ENCODE data around the gene VPS26C.
A peak's percentile ranks its signal among the peaks of the same experiment; 100 is the strongest.

The VPS26C gene

DNA sequence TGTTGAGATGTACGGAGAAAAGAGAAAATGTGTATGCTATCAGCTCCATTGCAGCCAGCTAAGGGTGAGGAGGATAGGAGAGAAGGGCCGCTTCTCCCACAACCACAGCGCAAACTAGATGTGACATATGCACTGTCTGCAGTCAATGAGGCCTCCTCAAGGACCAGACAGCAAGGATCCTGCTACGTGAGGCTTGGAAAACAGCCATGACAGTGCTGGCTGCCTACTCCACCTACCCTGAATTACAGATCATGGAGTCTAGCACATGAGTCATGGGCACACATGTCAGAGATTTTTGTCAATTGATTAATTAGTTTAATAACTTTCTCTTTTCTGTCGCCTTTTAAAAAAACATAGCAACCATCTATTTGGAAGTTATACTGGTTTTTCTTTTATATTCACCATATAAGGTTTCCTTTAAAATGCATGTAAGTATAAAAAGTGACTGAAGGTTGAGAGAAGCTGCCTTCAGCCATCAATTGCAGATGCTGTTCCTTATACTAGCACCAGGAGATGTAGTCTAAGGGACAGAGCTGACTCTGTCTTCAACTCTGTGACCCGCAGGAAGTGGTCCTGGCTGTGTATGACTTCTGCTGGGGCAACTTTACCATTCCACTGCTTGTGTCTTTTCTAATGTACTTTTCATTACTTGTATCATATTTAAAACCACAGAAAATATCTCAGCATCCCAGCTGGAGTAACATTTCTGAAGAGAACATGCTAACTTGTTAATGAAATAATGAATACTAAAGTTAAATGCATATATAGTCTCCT, 3.1 kb downstream of the VPS26C start:
- TF ChIP-seq, protein P1, sequence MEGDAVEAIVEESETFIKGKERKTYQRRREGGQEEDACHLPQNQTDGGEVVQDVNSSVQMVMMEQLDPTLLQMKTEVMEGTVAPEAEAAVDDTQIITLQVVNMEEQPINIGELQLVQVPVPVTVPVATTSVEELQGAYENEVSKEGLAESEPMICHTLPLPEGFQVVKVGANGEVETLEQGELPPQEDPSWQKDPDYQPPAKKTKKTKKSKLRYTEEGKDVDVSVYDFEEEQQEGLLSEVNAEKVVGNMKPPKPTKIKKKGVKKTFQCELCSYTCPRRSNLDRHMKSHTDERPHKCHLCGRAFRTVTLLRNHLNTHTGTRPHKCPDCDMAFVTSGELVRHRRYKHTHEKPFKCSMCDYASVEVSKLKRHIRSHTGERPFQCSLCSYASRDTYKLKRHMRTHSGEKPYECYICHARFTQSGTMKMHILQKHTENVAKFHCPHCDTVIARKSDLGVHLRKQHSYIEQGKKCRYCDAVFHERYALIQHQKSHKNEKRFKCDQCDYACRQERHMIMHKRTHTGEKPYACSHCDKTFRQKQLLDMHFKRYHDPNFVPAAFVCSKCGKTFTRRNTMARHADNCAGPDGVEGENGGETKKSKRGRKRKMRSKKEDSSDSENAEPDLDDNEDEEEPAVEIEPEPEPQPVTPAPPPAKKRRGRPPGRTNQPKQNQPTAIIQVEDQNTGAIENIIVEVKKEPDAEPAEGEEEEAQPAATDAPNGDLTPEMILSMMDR (IDR thresholded peaks at IDR 0.05; ENCODE audit: borderline replicate concordance, insufficient read depth, low read depth, low read length): no peak

DNA sequence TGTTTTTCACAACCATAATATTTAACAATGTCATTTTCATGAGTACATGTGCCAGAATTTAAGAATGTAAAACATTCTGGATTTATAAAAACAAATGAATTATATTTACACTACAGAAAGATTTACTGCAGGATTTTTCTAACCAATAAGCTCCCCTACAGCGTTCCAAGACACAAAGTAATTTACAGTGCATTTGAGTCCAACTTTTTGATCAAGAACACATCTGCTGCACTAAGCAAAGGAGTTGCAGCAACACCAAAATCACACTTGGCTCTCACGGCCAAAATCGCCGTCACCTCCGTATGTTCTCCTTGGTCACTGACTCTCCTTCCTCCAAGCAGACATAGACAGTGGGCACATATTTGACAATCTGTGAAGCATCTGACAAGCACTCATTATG, 7.7 kb downstream of the VPS26C start:
- no peak overlapping the region for H3K4me3 ChIP-seq (ENCODE audit: low read depth, low read length)
- TF ChIP-seq, protein P1 (IDR thresholded peaks at IDR 0.05; ENCODE audit: borderline replicate concordance, insufficient read depth, low read depth, low read length): no peak

More for the DNA sequence above, 3.1 kb downstream of the VPS26C start:
- no peak overlapping the region for H3K4me3 ChIP-seq (ENCODE audit: low read depth, low read length)

DNA sequence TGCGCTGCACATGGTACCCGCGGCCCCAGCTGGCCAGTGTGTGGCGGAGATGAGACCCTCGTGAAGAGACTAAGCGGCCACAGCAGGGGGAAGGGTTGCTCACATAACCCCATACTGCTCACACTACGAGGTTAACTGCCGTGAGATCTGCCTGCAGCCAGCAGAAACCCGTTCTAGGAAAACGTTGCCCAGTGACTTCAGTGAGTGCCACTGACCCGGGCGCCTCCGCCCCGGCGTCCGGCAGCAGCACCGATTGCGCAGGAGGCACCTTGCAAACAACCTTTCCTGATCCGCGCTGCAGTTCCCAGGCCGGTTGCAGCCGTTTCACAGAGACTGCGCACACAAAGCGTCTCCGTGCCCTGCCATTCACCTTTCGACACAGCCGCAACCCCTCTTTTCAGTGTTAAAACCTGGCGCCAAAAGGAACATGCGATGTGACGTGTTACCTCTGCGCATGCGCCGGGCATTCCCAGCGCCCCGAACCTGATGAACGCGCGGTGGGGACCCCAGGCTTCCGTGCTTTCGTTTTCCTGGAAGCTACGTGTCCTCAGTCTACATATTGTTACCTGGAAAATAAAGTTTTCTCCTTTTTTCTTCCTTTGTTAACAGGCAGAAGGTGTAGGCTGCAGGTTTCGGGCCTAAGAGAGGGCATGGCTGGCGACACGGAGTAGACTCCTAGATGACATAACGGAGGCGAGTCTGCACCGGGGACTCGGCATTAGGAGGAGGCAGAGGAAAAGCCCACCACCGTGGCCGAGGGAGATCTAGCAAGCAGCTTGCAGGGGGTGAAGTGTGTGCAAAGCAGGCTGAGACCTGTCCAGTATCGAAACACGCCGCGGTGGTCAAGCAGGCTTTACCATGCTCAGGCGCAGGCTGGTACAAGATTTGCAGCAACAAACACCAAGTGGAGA, 8.9 kb downstream of the VPS26C start:
- TF ChIP-seq, protein P1 (IDR thresholded peaks at IDR 0.05; ENCODE audit: borderline replicate concordance, insufficient read depth, low read depth, low read length): no peak
- H3K4me3 ChIP-seq (ENCODE audit: low read depth, low read length): peak overlapping the region; percentile 59

DNA sequence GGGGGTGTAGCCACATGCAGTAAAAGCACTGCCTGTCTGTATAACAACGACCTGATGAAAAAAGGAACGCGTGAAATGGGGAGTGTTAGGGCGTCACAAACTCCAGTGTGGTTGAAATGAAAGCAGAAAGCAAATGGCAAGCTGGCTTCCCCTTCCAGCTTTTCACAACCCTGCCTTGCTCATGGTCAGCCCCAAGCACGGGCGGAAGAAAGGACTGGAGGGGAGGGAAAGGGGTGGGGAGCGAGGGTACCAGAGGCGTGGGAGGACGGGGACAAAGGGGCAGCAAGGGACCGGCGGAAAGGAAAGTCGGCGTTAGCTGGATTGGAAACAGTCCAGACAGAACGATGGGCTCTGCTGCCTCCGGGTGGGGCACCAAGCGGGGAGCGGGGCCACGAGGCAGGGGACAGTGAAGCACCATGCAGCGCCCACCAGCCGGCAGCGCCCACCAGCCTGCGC, 9.6 kb downstream of the VPS26C start:
- peak overlapping the region; percentile 59 for H3K4me3 ChIP-seq (ENCODE audit: low read depth, low read length)
- TF ChIP-seq, protein P1 (IDR thresholded peaks at IDR 0.05; ENCODE audit: borderline replicate concordance, insufficient read depth, low read depth, low read length): no peak

DNA sequence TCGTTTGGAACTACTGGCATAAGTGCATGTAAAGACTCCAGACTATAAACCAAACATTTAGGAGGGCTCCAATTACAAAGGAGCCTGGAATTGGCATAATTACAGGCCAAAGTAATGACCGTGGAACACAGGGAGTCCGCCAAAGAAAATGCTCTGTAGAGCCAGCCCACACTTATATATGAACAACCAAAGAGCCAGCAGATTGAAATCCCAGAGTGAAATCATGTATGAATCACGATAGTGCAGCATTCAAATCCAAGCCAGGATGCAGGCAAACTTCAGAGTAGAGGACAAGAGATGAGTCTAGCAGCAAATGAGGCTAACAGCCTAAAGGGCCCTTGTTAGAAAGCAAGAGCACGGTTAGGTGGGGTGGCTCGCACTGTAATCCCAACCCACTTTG, 13.1 kb downstream of the VPS26C start:
- no peak overlapping the region for H3K4me3 ChIP-seq (ENCODE audit: low read depth, low read length)
- TF ChIP-seq, protein P1 (IDR thresholded peaks at IDR 0.05; ENCODE audit: borderline replicate concordance, insufficient read depth, low read depth, low read length): no peak

DNA sequence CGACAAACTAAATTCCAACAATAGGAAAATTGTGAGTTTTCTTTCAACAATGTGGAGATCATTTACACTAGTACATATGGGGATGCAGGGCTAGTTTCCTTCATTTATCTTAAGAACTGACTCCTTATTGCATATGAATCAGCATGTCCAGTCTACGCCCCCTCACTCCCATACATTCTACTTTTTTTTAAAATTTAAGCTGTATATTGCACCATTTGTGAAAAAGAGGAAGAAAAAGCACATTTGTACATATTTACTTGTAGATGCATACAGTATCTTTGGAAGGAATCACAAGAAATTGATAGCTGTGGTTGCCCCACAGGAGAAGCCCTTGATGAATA, 15.9 kb downstream of the VPS26C start:
- H3K4me3 ChIP-seq (ENCODE audit: low read depth, low read length): no peak overlapping the region
- TF ChIP-seq, protein P1 (IDR thresholded peaks at IDR 0.05; ENCODE audit: borderline replicate concordance, insufficient read depth, low read depth, low read length): no peak
